Hepatocyte (in vitro differentiated cells): ENCODE measurements around the gene C2orf74. TPM values are rescaled to one million over a fixed set of nuclear protein-coding genes. Genes with fewer than 3 reads are reported as not detected.
A peak's percentile ranks its signal among the peaks of the same experiment; 100 is the strongest.

Source experiments
- DNase-seq: peaks from one replicate; pipeline ENCODE4 v3.0.0-alpha.2; 2016; ENCODE audit warnings: low spot score
- H2AFZ ChIP-seq: fragments of 200-600 bp; sonication (generic); 2 replicates; pipeline ENCODE4 v1.6.0; 2016; ENCODE audit warnings: antibody characterized with exemption, mild to moderate bottlenecking
- H3K27ac ChIP-seq: fragments of 200-600 bp; sonication (generic); 2 replicates; pipeline ENCODE4 v1.5.1; 2016; ENCODE audit warnings: mild to moderate bottlenecking
- H3K27me3 ChIP-seq: fragments of 200-600 bp; sonication (generic); 2 replicates; pipeline ENCODE4 v1.6.1; 2016
- H3K36me3 ChIP-seq: fragments of 200-600 bp; sonication (generic); replicated peaks from 2 replicates; pipeline ENCODE4 v1.5.1; 2016; ENCODE audit warnings: low read depth; ENCODE audit not compliant: insufficient read depth
- H3K4me1 ChIP-seq: fragments of 200-600 bp; sonication (generic); 2 replicates; pipeline ENCODE4 v1.5.1; 2016; ENCODE audit warnings: mild to moderate bottlenecking, moderate library complexity; ENCODE audit not compliant: insufficient read depth
- H3K4me2 ChIP-seq: fragments of 200-600 bp; sonication (generic); 2 replicates; pipeline ENCODE4 v1.6.0; 2016
- H3K4me3 ChIP-seq: fragments of 200-600 bp; sonication (generic); 2 replicates; pipeline ENCODE4 v1.5.1; 2016; ENCODE audit warnings: mild to moderate bottlenecking
- H3K79me2 ChIP-seq: fragments of 200-600 bp; sonication (generic); 2 replicates; pipeline ENCODE4 v1.6.0; 2017; ENCODE audit warnings: mild to moderate bottlenecking
- H3K9me2 ChIP-seq: fragments of 200-600 bp; sonication (generic); replicated peaks from 2 replicates; pipeline ENCODE4 v1.6.0; 2017; ENCODE audit warnings: mild to moderate bottlenecking; ENCODE audit not compliant: insufficient read depth
- H3K9me3 ChIP-seq: fragments of 200-600 bp; sonication (generic); 2 replicates; pipeline ENCODE4 v1.5.1; 2016; ENCODE audit warnings: low read depth, mild to moderate bottlenecking
- H4K20me1 ChIP-seq: fragments of 200-600 bp; sonication (generic); 2 replicates; pipeline ENCODE4 v1.6.0; 2016; ENCODE audit warnings: mild to moderate bottlenecking; ENCODE audit not compliant: insufficient read depth, poor library complexity, severe bottlenecking
- EZH2 ChIP-seq: fragments of 200-600 bp; sonication (generic); IDR thresholded peaks from 2 replicates; pipeline ENCODE4 v1.6.1; 2016; ENCODE audit warnings: antibody characterized with exemption, mild to moderate bottlenecking, borderline replicate concordance
- EZH2phosphoT487 ChIP-seq: fragments of 200-600 bp; sonication (generic); IDR thresholded peaks from one replicate; pipeline ENCODE4 v1.6.1; 2018; ENCODE audit warnings: antibody characterized with exemption, mild to moderate bottlenecking, low read depth, moderate library complexity; ENCODE audit not compliant: unreplicated experiment, severe bottlenecking
- WGBS: methylation state at CpG from one replicate; pipeline ENCODE4 v1.1.6; 2016; ENCODE audit warnings: low lambda C conversion rate; ENCODE audit errors: missing lambda C conversion rate; 5-methylcytosine and 5-hydroxymethylcytosine counted together
- polyA plus RNA-seq: library from polyadenylated mRNA; unstranded; fragments of >200 nt; fragmentation: Nextera tagmentation; extraction: Ambion mirVana; gene quantifications from 2 replicates; pipeline ENCODE4 v1.2.1, GENCODE V29; 2016
- total RNA-seq: library from RNA; depleted of rRNA; stranded (reverse); fragments of >200 nt; gene quantifications from 2 replicates; pipeline ENCODE4 v1.2.3, GENCODE V29; 2014
- TF ChIP-seq, protein P1 (sequence below): fragments of 200-600 bp; sonication (generic); IDR thresholded peaks from 2 replicates; pipeline ENCODE4 v1.5.1; 2016; ENCODE audit warnings: antibody characterized with exemption, mild to moderate bottlenecking; ENCODE audit not compliant: poor library complexity

Gene C2orf74
- total and polyA plus RNA-seq, 2 experiments from 2014 or later = 6.2 to 10.2 TPM

DNA sequence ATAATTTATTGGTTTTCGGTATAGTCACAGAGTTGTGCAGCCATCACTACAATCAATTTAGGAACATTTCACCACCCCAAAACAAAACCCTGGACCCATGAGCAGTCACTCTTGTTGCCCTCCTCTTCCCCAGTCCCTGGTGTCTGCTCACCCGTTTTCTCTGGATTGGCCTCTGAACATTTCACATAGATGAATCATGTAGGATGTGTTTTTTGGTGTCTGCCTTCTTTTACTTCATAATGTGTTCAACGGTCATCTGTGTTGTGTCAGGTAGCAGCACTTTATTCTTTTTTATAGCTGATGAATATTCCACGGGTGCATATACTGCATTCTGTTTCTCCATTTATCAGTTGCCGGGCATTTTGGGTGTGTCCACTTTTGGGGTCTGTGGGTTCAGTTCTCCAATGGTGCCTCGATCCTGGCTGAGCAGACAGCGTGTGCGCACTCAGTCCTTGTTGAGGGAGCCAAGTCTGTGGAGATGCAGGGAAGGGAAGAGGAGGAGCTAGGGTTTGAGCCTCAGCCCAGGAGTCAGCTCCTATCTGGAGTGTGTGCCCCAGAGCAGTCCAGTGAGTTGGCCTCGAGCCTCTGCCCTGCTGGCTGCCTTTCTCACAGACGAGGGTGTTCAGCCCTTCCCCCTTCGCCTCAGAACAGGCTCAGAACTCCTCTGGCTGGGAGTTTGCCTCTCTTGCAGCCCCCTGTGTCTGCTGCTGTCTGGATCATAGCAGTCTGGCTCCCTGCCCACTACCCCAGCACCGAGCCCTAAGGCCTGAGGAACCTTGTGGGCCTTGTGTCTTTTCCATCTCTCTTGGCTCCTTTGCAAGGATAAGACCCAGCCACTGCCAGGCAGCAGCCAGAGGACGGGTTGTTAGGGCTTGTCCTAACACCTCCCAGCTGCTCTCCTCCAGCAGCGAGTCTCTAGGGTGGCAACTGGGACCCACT, 18.0 kb downstream of the C2orf74 start:
- DNase-seq = peak; percentile 57
- Histone ChIP-seq H4K20me1 (peaks cover 6% of the 10 kb centered on the region), H2AFZ (no peak overlapping the region), H3K36me3 (no peaks in the 10 kb centered on the region), H3K4me2 (peak overlapping the region; percentile 88), H3K4me1 (peaks cover 45% of the 10 kb centered on the region), H3K27ac (peak overlapping the region; percentile 99), H3K79me2 (peaks cover 65% of the 10 kb centered on the region), H3K9me3 (no peaks in the 10 kb centered on the region), H3K27me3 (no peaks in the 10 kb centered on the region), H3K4me3 (no peak overlapping the region), H3K9me2 (no peaks in the 10 kb centered on the region)
- TF ChIP-seq EZH2 (no peak), EZH2phosphoT487 (no peak)
- TF ChIP-seq, protein P1, sequence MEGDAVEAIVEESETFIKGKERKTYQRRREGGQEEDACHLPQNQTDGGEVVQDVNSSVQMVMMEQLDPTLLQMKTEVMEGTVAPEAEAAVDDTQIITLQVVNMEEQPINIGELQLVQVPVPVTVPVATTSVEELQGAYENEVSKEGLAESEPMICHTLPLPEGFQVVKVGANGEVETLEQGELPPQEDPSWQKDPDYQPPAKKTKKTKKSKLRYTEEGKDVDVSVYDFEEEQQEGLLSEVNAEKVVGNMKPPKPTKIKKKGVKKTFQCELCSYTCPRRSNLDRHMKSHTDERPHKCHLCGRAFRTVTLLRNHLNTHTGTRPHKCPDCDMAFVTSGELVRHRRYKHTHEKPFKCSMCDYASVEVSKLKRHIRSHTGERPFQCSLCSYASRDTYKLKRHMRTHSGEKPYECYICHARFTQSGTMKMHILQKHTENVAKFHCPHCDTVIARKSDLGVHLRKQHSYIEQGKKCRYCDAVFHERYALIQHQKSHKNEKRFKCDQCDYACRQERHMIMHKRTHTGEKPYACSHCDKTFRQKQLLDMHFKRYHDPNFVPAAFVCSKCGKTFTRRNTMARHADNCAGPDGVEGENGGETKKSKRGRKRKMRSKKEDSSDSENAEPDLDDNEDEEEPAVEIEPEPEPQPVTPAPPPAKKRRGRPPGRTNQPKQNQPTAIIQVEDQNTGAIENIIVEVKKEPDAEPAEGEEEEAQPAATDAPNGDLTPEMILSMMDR = no peak
- 64% methylated on average over 14 of the region's 14 CpGs for WGBS

DNA sequence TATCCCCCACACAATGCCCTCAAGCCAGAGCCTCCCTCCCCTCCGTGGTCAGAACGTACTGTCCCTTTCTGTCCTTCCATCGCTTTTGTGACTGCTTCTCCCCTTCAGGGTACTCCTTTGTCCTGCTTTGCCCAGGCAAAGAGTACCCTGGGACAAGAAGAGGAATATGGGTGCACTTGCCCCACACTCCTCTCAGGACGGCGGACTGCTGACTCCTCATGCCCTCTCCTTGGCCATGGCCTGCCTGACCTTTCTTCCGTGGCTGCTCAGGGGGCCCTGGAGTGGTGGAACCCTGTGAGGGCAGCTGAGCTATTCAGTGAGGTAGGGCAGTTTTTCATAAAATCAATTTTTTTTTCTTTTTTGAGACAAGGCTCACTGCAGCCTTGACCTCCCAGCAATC, 18.7 kb downstream of the C2orf74 start:
- DNase-seq = no peak
- no peaks in the 10 kb centered on the region for H3K27me3 ChIP-seq
- H4K20me1 ChIP-seq = peaks cover 6% of the 10 kb centered on the region
- no peaks in the 10 kb centered on the region for H3K9me2 ChIP-seq
- H3K4me1 ChIP-seq = peaks cover 45% of the 10 kb centered on the region
- H3K36me3 ChIP-seq = no peaks in the 10 kb centered on the region
- H3K4me2 ChIP-seq = peak overlapping the region; percentile 88
- H2AFZ ChIP-seq = no peak overlapping the region
- H3K4me3 ChIP-seq = no peak overlapping the region
- TF ChIP-seq, protein P1 = no peak
- TF ChIP-seq EZH2 = no peak
- TF ChIP-seq EZH2phosphoT487 = no peak
- peaks cover 65% of the 10 kb centered on the region for H3K79me2 ChIP-seq
- no peaks in the 10 kb centered on the region for H3K9me3 ChIP-seq
- H3K27ac ChIP-seq = peak overlapping the region; percentile 99
- 87% methylated on average over 6 of the region's 6 CpGs for WGBS

DNA sequence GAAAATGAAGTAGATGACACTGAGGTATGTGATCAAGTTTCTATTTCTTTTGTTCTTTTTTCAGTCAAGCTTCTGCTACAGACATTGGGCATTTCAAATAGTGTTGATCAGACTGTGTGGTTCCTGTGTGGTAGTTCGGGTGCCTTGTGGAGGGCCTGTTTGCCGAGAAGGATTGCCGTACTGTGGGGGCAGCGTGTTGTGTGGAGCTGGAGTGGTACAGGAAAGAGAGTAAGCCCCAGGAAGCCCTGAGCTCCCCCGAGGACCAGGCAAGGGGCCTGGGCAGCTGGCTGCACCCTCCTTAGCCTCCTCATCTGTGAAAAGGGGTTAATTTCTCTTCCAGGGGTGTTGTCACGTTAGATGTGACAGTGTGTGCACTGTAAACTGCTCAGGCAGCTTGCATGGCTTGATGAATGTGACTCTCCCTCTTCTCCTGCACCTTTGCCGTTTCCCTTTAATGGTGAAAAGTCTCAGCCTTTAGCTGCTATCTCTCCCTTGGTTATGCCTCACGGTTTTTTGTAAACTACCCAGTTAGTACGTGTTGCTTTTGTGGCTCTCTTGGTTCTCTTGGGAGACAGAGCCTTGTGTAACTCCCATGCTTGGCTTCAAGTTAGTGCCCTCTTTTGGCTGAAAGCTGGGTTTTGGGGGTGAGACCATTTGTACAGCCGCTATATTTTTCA, 19.5 kb downstream of the C2orf74 start:
- Histone ChIP-seq H3K79me2 (peaks cover 63% of the 10 kb centered on the region), H3K4me2 (peak overlapping the region; percentile 88), H3K27me3 (no peaks in the 10 kb centered on the region), H4K20me1 (peaks cover 6% of the 10 kb centered on the region), H3K4me3 (no peak overlapping the region), H3K9me3 (no peaks in the 10 kb centered on the region), H2AFZ (no peak overlapping the region), H3K36me3 (no peaks in the 10 kb centered on the region), H3K27ac (no peak overlapping the region), H3K9me2 (no peaks in the 10 kb centered on the region), H3K4me1 (peaks cover 41% of the 10 kb centered on the region)
- WGBS = 75% methylated on average over 10 of the region's 10 CpGs
- TF ChIP-seq EZH2phosphoT487 = no peak
- TF ChIP-seq, protein P1 = no peak
- no peak for TF ChIP-seq EZH2
- no peak for DNase-seq
